ENCODE measurements around the gene SPDEF. TPM values are rescaled to one million over a fixed set of nuclear protein-coding genes. Genes with fewer than 3 reads are reported as not detected.
A peak's percentile ranks its signal among the peaks of the same experiment; 100 is the strongest.

Gene SPDEF
- total RNA-seq, 1 donor from 2014 or later, result 0.65 TPM

GRCh38 chr6:34519971-34520644 lies 36.0 kb downstream of the SPDEF start:
- peak overlapping the region; percentile 16 for H3K27ac Mint-ChIP-seq
- no peak for TF ChIP-seq CTCF (IDR thresholded peaks at IDR 0.05; ENCODE audit: unreplicated experiment)
- H3K36me3 Mint-ChIP-seq (ENCODE audit: insufficient read depth), result no peaks in the 10 kb centered on the region
- H3K4me3 Mint-ChIP-seq (ENCODE audit: low read depth), result no peak overlapping the region
- DNase-seq (ENCODE audit: low spot score, unreplicated experiment), result no peak
- H3K4me1 Mint-ChIP-seq (ENCODE audit: low read depth), result no peaks in the 10 kb centered on the region
- no peaks in the 10 kb centered on the region for H3K9me3 Mint-ChIP-seq (ENCODE audit: low read depth)
- H3K27me3 Mint-ChIP-seq, result peaks cover 33% of the 10 kb centered on the region

- H3K9me3 Mint-ChIP-seq (ENCODE audit: low read depth), result no peaks in the 10 kb centered on the region
- TF ChIP-seq CTCF (IDR thresholded peaks at IDR 0.05; ENCODE audit: unreplicated experiment), result no peak
- no peak for DNase-seq (ENCODE audit: low spot score, unreplicated experiment)
- H3K4me1 Mint-ChIP-seq (ENCODE audit: low read depth), result peaks cover 3% of the 10 kb centered on the region
- no peak overlapping the region for H3K27ac Mint-ChIP-seq
- peaks cover 37% of the 10 kb centered on the region for H3K27me3 Mint-ChIP-seq
- H3K4me3 Mint-ChIP-seq (ENCODE audit: low read depth), result no peak overlapping the region
- no peaks in the 10 kb centered on the region for H3K36me3 Mint-ChIP-seq (ENCODE audit: insufficient read depth)
Observed at GRCh38 chr6:34518669-34519365, 37.3 kb downstream of the SPDEF start.

GRCh38 chr6:34517966-34518365 lies 38.2 kb downstream of the SPDEF start:
- no peak overlapping the region for H3K4me3 Mint-ChIP-seq (ENCODE audit: low read depth)
- peaks cover 3% of the 10 kb centered on the region for H3K4me1 Mint-ChIP-seq (ENCODE audit: low read depth)
- H3K27ac Mint-ChIP-seq, result no peak overlapping the region
- H3K27me3 Mint-ChIP-seq, result peaks cover 40% of the 10 kb centered on the region
- no peak for TF ChIP-seq CTCF (IDR thresholded peaks at IDR 0.05; ENCODE audit: unreplicated experiment)
- no peaks in the 10 kb centered on the region for H3K9me3 Mint-ChIP-seq (ENCODE audit: low read depth)
- DNase-seq (ENCODE audit: low spot score, unreplicated experiment), result no peak
- H3K36me3 Mint-ChIP-seq (ENCODE audit: insufficient read depth), result no peaks in the 10 kb centered on the region

- no peak for DNase-seq (ENCODE audit: low spot score, unreplicated experiment)
- peaks cover 43% of the 10 kb centered on the region for H3K27me3 Mint-ChIP-seq
Observed at GRCh38 chr6:34517461-34517881, 38.7 kb downstream of the SPDEF start.

More at GRCh38 chr6:34517461-34517881, 38.7 kb downstream of the SPDEF start:
- Mint-ChIP-seq H3K36me3 (ENCODE audit: insufficient read depth) (no peaks in the 10 kb centered on the region), H3K4me3 (ENCODE audit: low read depth) (no peak overlapping the region), H3K27ac (no peak overlapping the region), H3K4me1 (ENCODE audit: low read depth) (peaks cover 3% of the 10 kb centered on the region), H3K9me3 (ENCODE audit: low read depth) (no peaks in the 10 kb centered on the region)
- no peak for TF ChIP-seq CTCF (IDR thresholded peaks at IDR 0.05; ENCODE audit: unreplicated experiment)
